Dermis blood vessel endothelial cell (primary cell): ENCODE results near the gene ANXA6. TPM values are rescaled to one million over a fixed set of nuclear protein-coding genes. Genes with fewer than 3 reads are reported as not detected.
A peak's percentile ranks its signal among the peaks of the same experiment; 100 is the strongest.

Experiments
- DNase-seq: peaks from one replicate; pipeline ENCODE4 v3.0.0; 2010
- total RNA-seq: library from RNA; depleted of rRNA; stranded (reverse); fragments of >200 nt; gene quantifications from 2 replicates; pipeline ENCODE4 v1.2.3, GENCODE V29; 2014

The ANXA6 gene
- total RNA-seq, 1 donor from 2014 or later, result 211 TPM

DNA sequence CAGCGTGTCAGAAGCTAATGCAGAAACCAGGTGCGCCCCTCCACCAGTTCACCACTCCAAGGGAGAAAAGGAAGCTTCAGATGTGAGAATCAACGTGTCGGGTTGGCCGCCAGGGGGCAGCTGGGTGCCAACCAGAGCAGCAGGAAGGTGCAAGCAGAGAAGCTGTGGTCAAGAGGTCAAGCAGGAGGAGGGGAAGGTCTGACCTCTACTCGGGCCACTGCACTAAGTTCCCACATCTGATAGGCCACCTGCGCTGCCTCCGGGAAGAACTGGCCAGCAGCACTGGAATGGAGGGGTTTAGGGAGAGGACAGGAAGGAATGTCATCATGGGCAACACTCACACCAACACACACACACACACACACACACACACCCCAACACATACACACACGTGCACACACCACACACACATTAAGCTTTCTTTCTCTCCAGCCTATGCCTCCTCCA lies 31.4 kb downstream of the ANXA6 start:
- DNase-seq, result peak; percentile 80

- no peak for DNase-seq
These were observed 32.2 kb downstream of the ANXA6 start for GRCh38 chr5:151125421-151125820.

- peak; percentile 59 for DNase-seq
These were observed 33.5 kb downstream of the ANXA6 start for GRCh38 chr5:151123897-151124751.

DNA sequence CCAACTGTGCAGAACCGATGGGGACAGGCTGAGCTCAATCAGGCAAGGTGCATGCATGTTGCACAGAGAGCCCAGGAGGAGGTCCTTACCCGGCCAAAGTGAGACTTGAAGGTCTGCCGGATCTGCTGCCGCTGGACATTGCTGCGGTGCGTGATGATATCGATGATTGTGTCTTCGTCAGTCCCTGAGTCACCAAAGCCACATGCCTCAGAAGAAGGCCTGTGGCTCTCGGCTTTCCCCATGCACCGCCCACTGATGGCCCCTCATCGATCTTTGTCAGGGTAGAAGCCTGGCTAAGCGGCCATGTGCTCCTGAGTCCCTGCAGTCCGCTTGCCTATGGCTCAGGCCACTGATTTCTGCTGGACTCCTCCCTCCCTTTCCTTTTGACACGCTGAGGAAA lies 34.8 kb downstream of the ANXA6 start:
- DNase-seq, result no peak

GRCh38 chr5:151121665-151122064 lies 35.9 kb downstream of the ANXA6 start:
- DNase-seq, result no peak

DNA sequence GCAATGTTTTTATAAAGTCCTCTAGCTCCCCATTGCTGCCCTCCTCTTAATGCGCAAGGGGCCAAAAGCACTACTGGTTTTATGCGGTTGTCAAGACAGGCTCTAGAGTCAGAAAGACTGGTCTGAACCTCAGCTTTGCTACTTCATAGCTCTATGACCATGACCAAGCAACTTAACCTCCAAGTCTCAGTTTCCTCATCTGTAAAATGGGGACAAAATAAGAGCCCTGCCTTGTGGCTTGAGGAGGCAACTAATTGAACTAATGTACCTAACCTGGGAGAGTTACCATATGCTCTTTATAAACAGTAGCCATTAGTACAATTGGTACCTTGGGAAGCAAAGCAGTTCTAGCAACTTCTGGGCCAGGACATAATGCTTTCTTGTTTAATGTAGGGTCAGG lies 36.5 kb downstream of the ANXA6 start:
- no peak for DNase-seq

DNA sequence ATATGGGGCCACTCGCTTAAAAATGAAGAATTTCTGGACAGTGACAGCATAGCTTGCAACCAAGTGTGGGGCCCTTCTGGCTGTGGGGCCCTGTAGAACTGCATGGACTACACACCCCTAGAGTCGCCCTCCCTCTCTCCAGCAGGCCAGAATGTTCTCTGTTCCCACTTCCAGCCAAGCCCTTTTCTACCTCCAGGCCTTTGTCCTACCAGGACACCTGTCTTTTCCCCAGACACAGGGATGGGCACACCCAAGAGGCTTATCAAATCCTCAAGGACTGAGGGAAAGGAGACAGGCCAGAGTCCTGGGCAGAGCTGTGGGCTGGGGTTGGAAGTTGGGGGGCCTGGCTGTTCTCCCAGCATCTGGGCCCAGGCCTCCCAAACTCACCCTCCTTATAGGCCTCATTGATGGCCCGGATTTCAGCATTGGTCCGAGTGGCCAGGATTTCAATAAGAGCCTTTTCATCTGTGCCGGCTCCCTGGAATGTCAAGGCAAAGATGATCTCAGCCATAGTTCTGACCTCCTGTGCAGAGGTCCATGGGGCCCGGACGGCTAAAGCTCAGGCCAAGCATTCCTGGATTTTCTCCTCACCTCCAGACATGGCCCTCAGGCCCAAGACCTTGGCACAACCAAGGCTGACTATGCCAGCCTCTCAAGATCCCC lies 38.5 kb downstream of the ANXA6 start:
- no peak for DNase-seq

DNA sequence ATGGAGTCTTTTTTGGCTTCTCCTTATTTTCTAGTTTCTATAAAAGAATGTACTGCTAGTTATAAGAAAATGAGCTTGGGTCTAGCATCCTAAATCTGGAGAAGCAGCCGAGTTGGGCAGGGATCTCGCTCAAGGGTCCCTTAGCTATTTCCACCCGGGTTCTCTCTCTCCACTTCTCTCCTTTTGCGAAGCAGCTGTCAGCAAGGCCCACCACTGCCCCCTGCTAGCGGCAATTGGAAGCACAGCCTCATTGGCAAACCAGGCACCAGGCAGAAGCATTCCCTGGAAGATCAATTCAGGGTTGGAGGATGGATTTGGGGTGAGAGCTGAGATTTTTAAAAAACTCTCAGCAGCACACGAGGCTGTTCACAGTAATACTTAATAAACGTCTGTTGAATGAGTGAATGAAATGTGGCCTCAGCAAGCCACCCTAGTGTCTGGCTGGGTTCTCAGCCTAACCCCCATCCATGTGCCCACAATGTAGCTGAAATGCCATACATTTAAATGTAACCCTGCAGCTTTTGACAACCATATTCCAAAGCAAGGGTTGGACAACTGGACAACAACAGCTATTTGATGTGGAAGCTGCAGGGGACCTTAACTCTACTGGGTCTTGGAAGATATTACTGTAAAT lies 42.2 kb downstream of the ANXA6 start:
- DNase-seq, result peak; percentile 76

- no peak for DNase-seq
These were observed 43.9 kb downstream of the ANXA6 start for GRCh38 chr5:151113651-151114050.

DNA sequence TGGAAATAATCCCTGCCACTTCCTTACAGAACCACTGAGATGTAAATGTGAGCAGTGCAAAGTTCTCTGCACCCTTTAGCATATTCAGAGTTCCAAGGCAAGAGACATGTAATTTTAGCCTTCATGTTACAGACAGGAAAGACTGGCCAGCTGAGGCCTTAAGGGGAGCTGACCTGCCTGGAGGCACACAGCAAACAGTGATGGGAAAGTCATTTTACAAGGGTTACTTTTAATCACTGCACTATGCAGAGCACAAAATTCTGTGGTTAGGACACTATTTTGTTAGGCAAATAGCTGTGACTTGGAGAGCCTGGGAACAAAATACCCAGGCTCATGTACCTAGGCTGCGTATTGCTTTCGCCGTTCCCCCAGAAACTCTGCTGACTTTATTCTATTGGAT lies 46.6 kb downstream of the ANXA6 start:
- DNase-seq, result no peak

DNA sequence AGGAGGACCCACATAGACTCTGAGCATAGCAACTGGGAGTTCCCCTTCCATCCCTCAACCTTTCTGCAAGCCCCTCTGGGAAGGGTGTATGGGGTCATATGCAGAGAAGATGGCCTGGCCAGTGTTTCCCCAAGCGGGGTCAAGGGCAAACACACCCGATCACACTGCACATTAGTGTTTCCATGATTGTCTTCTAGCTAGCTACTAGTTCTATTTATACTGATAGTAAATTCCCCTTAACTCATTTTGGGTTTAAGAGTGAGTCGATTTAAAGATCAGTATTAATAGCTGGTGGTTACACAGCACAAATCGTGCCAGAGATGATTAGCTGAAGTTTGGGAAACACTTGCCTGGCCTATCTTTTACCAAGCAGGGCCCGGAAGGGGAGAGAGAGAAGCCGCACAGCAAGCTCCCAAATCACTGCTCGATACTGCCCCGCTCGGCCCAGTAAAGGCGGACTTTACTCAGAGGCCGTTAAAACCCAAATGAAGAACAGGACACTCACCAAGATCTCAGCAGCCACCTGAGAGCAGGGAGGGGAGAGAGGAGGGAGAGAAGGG lies 47.4 kb downstream of the ANXA6 start:
- no peak for DNase-seq

DNA sequence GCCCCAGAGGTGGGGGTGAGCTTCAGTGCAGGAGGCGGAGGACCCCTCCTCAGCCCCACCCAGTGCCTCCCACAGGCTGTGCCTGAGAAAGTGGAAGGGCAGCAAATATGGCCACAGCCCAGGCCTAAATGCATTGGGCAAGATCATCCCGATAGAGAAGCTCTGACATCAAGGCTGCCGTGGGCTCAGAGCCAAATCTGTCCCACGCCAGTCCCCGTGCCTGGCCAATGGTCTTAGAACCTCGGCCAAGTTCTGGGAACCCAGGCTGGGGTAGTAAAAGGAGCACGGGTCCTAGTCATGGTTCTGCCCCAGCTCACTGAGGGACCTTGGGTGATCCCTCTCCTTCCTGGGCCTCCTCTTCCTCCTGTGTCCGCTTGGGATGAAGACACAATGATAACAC lies 49.0 kb downstream of the ANXA6 start:
- no peak for DNase-seq

DNA sequence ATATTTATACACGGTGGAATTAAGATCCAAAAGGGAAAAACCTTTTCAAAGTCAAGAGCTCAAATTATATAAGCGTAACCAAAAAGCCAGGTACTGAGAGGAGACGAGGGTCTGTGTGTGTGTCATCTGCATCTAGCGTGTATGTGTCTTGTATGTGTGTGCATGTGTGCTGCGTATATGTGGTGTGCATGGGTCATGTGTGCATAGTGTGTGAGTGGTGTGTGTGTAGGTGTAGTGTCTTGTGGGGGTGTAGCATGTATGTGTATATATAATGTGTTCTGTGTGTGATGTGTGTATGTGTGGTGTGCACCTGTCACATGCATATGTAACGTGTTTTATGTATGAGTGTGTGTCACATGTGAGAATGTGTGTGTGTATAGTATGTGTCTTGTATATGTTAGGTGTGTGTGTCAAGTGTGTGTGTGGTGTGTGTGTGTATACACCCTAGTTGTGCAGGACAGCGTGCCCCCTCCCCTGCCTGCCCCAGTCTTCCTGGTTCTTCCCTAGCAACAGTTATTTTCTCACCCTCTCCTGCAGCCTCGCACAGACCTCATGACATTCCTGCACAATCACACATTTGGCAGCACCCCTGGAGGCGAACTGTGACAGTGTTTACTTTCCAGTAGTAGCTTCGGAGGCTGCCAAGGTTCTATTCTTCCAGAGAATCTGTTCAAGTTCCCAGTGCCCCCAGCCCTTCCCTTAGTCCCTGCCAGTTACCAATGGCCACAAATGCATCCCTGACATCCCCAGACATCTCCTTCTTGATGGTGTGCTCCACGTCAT lies 49.6 kb downstream of the ANXA6 start:
- no peak for DNase-seq

DNA sequence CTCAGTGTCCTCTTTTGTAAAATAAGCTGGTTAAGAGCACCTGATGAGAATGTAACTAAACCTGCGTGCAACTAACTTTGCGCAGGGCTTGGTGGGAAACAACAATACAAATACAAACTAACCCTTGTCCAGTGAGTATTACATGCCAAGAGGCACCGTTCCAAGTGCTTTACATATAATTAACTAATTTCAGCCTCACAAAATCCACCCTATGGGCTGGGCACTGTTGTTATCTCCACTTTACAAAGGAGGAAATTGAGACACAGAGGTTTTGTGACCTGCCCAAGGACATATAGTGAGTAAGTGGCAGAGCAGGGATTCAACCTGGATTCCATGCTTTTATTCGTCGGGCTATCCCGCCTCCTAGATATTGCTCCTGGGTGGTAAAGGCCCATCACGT lies 50.5 kb downstream of the ANXA6 start:
- DNase-seq, result no peak

DNA sequence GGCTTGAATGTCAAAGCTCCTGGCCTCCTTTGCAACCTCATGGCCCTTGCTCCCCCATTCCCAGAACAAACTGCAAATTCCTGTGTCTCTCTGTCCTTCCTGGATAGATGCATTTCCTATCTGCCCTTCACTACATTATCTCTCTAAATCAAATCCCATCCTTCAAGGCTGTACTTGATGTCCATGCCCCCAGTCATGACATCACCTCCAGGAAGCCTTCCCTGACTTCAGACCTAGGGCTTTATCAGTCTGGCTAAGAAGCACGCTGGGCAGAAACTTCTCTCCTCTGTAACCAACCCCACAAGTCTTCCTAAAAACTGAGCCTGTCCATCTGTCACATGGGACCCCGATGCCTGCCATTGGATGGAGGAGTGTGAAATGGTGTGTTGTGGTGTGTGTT lies 51.1 kb downstream of the ANXA6 start:
- DNase-seq, result no peak

DNA sequence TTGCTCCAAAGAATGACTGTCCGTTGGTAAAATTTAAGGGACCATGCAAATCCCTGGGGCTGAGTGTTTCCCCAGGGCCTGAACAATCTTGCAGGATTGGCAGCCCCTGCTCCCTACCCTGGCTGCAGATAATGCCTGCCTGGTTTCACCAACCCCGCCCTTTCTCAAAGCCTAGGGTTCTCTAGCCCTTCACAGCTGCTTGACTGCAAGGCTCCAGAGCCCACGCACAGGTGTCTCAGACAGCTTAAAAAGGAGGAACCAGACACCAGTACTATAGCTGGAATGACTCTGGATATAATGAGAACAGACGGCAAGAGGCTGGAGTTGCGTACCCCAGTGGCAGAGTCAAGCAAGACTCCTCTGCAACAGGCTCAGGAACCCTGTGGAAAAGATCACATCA lies 51.5 kb downstream of the ANXA6 start:
- no peak for DNase-seq

GRCh38 chr5:151105561-151105960 lies 52.0 kb downstream of the ANXA6 start:
- no peak for DNase-seq

DNA sequence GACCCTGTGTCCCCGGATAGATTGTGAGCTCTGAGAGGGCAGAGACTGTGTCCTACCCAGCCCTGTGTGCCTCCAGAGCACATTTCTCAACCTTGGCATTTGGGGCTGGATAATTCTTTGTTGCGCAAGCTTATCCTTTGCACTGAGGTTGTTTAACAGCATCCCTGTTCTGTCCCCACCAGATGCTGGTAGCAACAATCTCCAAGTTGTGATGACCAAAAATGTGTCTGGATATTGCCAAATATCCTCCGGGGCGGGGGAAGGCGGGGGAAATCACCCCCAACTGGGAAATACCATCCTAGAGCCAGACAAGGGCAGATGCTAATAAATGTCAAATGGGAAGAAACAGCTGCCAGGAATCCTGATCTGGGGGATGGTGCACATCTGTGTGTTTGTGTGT lies 52.8 kb downstream of the ANXA6 start:
- no peak for DNase-seq

GRCh38 chr5:151101746-151102145 lies 55.8 kb downstream of the ANXA6 start:
- no peak for DNase-seq

GRCh38 chr5:151101151-151101550 lies 56.4 kb downstream of the ANXA6 start:
- DNase-seq, result no peak

- DNase-seq, result no peak
These were observed 56.9 kb downstream of the ANXA6 start for GRCh38 chr5:151100681-151101080.

DNA sequence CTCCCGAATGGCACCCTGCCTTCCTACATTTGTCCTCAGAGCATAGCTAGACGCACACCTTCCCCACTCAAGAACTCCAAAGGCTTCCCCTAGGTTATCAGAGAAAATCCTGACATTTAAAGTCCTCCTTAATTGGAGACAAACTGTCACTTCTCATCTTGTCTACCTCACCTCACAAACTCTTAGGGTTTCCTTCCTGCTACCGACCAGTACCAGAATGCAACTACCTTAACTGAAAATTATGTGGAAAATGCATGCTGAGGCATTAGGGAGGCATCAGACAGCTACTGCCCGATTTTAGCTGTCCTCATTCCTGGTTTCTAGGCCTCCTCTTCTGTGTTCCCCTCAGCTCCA lies 58.8 kb downstream of the ANXA6 start:
- no peak for DNase-seq
